ENCODE measurements around the gene SSH2.

SSH2 gene

DNA sequence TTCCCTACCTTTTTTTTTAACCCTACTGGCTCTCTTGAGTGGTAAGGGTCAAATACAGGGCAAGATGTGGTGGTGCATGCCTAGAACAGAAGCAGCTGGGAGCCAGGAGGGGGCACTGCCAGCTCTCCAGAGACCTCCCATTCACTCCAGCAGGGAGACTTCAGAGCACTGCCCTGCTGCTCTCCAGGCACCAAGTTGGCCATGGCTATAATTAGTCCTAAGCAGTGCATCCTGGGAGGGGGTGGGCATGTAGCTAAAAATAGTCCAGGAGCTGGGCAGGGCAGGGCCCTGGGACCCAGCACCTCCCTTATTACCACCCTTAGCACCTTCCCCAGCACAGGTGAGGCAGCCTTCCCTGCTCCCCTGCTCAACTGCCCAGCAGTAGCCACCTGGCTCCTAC, 310.8 kb downstream of the SSH2 start:
- DNase-seq: no peak

DNA sequence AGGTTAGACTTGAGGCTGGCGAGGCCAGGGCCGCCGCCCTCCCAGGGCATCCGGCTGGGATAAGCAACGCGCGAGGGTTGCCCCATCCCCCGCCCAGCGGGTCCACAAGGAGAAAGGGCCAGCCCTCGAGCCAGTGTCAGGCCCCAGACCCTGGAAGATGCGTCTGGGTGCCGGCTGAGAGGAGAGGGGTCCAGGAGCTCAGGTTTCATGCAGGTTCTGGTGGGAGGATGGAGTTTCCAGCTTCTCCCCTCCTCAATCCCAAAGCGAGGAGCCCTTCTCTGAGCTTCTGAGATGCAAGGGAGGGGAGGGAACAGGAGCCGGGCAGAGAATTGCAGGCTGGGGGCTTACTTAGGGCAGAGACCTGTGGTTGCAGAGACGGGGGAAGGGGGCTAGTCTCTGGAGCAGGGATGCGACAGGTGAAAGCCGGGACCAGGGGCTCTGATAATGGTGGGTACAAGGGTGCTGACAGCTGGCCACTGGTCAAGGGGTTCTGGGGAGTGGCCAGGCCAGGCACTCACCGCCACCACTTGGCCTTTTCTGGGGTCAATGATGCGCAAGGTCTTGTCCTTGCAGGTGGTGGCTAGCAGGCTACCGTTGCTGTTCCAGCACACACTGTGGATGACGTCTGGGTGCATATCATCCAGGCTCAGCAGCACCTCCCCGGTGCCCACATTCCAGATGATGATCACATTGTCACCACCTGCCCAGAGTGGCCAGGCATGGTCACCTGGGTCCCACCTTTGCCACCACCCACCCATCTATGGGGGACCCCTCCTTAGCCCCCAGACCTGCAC, 311.6 kb downstream of the SSH2 start:
- DNase-seq: no peak

DNA sequence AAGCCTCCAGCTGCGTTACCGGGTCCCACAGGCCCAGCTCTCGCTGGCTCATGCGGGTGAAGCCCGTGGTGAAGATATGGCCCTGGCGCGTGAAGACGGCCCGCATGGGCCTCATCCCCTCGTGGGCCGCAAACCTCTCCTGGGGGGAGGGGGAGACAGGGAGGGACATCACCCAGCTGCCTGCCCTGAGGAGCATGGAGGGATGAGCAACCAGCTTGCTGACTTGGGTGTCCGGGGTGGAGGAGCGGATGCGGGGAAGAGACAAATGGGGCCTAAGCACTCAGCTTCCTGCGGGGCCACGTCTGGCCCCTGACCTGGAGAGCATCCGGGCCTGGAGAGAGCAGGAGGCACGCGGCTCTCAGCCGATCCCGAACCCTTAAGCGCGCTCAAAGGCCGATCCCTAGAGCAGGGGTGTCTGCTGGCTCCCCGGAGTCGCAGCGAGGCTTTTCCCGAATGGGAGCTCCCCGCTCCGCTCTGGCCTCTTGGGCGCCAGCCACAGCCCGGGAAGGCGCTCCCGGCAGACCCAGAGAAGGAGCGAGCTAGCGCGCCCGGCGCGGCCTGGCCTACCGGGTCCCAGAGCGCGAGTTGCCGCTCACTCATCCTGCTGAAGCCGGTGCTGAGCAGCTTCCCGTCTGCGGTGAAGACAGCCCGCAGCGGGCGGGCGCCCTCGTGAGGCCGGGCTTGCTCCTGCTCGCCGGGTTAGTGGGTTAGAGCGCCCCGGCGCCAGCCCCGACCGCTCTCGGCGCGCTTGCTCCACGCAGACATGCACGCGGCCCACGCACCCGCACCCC, 312.4 kb downstream of the SSH2 start:
- DNase-seq: peak; percentile 89 to 90

DNA sequence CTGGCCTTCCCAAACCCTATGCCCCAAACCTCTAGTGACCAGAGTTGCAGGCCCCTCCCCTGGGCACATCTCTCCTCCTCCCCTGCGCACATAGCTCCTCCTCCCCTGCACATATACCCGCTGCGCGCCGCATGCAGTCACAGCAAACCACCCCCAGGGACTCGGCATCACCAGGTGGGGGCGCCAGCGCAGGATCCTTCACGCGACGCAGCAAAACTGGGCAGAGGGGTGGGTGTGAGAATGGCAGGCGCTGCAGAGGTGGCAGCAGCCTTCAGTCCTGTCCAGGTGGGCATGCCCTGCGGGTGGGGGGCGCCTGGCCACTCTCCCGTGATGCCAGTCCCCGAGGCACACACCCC, 312.9 kb downstream of the SSH2 start:
- DNase-seq: peak; percentile 91 to 92

DNA sequence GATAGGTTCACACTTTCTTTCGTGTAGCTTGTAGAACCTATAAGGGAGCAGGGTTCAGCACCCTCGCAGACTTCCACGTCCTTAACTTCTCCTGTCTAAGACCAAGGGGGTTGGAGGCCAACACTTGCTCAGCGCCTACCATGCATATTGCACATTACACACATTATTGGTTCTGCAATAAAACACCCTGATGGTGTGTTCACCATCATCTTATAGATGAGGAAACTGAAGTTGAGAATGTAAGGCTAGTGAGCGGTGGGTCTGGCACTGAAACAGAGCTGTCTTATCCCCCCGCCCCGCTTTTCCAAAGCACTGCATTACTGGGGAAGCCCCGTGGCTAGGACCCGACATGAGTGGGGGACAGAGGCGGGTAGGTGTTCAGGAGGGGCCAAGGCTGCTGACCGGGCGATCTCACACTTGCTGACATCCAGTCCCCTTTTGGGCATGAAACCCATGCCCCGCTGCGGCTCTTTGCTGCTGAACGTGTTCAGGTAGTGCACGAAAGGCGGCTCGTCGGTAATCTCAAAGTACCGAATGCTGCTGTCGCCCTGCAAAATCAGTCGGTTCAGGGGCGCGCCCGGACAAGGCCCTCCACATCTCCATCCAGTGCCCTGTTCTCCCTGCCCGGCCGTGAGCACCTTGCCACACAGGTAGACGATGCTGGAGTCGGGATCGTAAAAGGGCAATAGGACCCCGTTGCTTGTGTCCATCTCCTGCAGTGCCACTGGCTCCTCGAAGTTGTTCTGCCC, 313.6 kb downstream of the SSH2 start:
- peak in 1 of 2 donors; percentile 29 for DNase-seq

DNA sequence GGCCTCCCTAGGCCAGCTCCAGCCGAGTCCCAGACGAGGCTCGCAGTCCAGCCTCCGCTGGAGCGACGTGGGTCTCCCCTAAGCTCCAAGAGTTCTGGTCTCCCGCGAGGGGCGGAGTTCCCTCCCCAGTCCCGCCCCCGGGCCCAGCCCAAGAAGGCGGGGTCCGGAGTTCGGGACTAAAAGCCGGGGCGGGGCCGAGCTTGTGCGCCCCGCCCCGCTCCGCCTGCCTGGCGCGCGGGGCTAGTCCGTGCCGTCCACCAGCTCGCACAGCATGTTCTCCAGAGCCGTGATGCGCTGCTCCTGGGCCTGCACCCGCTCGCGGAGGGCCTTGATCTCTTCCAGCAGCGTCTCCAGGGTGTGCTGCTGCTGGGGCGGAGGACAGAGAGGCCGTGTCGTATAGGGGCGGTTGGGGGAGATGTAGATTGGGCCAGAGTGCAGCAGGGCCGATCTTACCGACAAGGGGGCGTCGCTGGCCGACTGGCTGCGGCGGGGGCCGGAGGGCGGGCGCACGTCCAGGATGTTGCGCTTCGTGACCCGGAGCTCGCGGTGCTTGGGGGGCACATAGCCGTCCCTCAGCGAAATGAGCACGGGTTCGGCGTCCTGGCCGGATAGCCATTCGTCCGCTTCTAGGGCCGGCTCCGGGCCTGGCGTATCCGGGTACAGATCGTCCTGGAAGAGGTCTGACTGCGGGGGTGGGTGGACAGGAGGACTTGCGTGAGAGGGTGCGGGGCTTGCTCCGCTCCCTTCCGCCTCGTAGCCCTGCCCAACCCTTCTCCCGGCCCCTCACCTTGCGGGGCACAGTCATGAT, 314.3 kb downstream of the SSH2 start:
- DNase-seq: peak; percentile 85

DNA sequence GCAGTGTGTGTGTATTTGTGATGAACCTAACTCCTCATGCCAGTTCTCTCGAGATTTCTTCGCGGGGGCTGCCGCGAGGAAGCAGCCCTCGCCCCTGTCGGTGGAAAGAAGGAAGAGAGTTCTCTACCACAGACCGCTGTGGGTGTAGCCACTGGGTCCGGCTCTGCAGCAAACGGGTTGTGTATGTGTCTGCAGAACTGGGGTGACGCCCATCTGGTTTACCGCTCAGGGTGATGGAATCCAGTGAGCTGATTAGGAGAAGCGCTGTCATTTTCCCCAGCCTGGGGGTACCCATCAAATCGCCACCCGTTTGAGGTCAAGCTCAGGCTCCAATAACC, 315.0 kb downstream of the SSH2 start:
- DNase-seq: peak in 1 of 2 donors; percentile 65

DNA sequence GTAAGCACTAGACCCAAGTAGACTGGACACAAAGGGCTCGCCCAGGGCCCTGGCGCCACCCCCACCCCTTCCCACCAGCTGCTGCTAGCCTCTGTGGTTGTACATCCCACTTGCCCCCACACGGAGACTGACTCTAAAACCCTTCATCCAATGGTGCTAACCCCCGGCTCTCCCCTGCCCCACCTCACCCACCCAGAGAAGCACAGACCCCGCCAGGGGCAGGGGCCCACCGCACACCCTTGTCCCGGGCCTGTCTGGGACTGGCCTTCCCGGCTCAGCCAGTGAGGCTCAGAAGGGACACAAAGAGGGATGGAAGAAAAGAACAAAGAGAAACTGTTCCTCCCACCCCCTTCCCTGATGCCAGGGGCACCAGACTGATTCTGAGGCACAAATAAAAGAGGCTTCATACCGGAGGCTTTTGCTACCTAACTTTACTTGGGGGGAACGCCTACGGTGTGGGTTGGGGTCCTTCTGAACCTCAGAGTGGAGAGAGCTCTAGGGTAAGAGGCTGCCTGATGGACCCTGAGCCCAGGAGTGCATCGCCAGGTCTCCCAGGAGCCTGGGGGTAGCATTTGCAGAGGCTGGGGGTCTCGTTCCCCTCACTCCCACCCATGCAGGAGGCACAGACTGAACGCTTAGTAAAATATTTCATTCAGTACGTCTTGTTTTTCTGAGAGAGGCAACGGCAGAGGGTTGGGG, 315.5 kb downstream of the SSH2 start:
- no peak for DNase-seq

DNA sequence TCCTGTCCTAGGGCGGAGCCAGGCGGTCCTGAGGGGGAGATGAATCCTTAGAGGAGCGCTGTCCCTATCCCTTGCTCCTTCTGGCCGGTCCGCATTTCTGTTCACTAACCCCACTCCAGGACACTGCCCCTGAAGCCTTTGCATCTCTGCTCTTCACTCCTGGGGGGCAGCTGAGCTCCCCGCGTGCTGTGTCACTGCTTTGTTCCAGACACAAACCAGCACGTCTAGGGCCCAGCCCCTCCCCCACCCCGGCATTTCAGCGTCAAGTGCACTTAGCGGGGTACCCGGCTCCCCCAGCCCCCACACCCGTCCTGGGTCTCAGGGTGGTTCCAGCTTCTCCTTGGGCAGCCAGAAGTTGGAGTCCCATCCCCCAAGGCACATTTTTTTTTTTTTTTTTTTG, 316.2 kb downstream of the SSH2 start:
- DNase-seq: no peak

DNA sequence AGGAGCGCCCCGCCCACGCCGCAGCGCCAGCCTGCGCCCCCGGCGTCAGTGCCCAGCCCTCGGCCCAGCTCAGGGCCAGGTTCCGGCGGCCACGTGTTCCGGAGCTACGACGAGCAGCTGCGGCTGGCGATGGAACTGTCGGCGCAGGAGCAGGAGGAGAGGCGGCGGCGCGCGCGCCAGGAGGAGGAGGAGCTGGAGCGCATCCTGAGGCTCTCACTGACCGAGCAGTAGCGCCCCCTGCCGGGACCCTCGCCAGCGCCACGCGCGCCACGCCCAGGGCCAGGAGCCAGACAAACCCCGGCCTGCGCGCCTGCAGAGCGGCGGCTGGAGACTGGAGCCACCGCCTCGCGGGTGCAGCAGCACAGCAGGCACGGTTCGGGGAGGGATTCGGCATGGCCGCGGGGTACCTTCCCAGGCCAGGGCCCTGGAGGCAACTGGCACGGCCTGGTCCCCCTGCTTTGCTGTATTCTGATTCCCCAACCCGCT, 316.6 kb downstream of the SSH2 start:
- DNase-seq: peak; percentile 88 to 94

DNA sequence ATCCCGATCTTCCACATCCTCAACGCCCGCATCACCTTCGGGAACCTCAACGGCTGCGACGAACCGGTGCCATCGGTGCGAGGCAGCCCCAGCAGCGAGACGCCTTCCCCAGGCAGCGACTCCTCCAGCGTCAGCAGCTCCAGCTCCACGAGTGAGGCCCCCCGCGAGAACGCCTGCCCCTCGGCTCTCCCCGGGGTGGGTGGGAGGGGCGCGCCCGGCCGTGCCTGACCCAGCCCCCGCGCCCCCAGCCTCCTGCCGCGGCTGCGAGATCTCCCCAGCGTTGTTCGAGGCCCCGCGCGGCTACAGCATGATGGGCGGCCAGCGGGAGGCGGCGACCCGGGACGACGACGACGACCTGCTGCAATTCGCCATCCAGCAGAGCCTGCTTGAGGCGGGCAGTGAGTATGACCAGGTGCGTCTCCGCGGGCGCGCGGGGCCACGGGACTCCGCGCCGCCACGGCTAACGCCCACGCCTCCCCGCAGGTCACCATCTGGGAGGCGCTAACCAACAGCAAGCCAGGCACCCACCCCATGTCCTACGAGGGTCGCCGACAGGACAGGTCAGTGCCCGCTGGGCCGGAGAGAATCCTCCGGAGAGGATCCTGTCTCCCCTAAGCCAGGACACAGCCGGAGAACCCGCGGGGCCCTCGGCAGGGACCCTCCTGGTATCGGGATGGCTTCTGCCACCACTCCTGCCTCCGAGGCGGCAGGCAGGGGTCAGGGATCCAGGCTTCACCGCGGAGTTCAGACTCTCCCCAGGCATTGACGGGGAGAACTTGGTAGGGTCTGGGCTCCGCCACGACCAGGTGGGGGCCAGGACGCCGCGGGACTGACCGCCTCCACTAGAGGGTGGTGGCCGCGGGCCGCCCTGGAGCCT, 317.4 kb downstream of the SSH2 start:
- no peak for DNase-seq

DNA sequence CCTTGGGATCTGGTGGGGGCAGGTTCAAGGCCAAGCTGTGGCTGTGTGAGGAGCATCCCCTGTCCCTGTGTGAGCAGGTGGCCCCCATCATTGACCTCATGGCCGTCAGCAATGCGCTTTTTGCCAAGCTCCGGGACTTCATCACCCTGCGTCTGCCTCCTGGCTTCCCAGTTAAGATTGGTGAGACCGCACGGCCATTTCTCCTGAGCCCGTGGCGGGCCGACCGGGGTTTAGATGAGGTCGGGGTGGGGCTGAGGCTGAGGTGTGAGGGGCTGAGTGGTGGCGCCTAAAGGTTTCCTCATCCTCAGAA, 318.0 kb downstream of the SSH2 start:
- no peak for DNase-seq

DNA sequence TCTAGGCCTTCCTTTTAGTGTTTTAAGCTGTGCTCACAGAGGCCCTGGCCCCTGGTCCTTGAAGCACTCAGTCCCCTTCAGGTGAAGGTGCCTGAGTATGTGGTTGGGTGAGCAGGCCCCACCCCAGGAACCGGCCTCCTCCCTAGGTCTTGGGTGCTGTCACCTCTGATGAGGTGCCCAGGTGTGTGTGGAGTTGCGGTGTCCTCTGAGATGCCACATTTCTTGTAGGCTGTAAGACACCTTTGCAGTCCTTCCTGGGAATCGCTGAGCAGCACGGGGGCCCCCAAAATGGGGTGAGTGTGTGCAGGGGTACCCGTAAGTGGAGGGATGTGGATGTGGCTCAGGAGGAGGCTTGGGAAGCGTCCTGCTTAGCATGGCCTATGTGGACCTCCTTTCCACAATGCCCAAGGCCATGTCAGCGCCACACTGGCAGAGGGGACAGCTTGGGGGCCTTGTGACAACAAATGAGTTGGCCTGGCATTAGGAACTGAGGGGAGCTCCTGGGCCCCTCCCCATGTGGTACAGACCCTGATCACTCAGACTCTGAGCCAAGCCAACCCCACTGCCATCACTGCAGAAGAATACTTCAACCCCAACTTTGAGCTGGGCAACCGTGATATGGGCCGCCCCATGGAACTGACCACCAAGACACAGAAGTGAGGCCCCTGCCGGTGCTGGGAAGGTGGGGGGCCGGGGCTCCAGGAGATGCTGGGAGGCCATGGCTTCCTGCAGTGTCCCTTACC, 318.5 kb downstream of the SSH2 start:
- DNase-seq: no peak

DNA sequence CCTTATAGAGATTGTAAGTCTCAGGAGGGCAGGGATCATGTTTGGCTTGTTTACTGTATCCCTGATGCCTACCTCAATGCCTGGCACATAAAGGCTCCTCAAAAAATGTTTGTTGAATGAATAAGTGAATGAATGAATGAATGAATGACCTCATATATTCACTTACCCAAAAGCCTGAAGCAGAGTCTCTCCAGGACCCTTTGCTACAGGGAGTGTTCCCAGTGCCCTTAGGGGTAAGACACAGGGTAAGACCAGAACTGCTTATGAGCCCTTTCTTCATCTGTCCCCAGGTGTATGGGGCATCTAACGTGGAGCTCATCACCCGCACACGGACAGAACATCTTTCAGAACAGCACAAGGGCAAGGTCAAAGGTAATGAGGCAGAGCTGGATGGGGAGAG, 319.6 kb downstream of the SSH2 start:
- DNase-seq: no peak

DNA sequence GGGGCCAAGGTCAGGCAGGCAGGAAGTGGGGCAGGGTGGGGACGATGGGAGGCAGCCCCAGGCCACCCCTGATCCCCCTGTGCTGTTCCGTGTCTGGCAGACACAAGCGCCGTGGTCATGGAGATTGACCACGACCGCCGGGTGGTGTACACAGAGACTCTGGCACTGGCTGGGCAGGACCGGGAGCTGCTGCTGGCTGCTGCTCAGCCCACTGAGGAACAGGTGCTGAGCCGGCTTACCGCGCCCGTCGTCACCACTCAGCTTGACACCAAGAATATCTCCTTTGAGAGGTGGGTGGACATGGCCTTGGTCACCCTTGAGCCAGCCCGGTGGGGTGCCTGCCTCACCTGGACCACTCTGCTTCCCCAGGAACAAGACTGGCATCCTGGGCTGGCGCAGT, 321.0 kb downstream of the SSH2 start:
- no peak for DNase-seq

DNA sequence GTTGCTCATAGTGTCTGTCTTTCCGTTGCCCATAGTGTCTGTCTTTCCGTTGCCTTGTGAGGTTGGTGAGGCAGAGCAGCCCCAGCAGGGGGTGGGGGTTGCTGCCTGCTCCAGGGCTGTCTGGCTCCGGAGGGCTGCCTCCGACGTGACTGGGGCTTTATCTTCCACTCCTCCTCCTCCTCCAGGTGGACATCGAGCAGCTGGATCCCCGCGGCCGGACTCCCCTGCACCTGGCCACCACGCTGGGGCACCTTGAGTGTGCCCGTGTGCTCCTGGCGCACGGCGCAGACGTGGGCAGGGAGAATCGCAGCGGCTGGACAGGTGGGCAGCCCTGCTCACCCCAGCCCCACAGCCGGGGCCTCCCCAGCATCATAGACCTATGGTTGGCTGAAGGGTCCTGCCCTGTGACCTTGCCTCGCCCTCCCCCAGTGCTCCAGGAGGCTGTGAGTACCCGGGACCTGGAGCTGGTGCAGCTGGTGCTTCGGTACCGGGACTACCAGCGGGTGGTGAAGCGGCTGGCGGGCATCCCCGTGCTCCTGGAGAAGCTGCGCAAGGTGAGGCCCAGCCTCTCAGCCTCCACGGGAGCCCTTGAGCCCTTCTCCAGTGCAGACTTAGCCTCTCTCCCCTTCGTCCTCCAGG, 322.4 kb downstream of the SSH2 start:
- DNase-seq: no peak

DNA sequence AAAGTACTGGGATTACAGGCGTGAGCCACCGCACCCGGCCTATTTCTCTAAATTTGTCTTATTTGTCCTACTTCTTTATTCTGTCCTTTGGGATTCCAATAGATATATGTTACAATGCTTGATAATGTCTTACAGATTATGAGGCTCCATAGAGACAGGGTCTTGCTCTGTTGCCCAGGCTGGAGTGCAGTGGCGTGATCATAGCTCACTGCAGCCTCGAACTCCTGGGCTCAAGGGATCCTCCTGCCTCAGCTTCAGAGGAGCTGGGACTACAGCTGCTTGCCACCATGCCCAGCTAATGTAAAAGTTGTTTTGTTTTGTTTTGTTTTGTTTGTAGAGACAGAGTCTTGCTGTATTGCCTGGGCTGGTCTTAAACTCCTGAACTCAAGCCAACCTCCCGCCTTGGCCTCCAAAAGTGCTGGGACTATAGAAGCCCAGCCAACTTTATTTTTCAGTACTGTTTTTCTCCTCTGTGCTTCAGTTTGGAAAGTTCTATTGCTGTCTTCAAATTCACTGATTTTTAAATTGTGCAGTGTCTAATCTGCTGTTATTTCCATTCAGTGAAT, 326.8 kb downstream of the SSH2 start:
- no peak for DNase-seq

DNA sequence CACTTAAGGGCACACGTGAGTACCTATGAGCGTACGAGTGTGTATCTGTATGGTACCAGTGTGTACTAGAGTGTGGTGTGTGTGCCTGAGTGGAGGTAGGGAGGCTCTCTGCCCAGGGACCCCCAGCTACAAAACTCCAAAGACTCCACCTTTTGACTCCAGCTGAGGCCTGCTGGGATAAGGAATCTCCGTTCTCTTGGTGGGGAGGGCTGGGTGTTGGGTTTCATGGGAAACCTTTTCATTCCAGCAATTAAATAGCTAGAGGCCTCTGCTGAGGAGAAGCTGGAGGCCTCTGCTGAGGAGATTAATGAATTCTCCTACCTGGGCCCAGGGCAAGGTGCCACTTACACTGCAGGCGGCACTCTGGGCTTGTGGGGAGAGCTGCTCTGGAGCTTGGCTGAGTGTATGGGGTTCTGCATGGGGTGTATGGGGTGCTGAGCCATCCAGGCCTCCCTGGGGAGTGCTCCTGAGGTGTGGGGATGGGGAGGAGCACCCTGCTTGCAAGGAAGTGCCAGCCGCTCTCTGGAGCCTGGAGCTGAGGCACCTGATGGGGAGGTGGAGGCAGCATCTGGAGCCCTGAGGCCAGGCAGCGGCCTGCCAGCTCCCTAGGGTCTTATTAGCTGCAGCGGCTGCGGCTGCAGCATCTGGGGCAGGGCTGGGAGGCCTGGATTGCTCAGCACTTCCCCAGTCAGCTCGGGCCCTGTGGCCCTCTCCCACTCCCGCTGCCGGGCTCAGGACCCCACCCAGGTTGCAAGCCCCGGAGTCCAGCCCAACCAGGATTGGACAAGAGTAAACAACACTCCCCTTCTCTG, 332.5 kb downstream of the SSH2 start:
- DNase-seq: no peak

DNA sequence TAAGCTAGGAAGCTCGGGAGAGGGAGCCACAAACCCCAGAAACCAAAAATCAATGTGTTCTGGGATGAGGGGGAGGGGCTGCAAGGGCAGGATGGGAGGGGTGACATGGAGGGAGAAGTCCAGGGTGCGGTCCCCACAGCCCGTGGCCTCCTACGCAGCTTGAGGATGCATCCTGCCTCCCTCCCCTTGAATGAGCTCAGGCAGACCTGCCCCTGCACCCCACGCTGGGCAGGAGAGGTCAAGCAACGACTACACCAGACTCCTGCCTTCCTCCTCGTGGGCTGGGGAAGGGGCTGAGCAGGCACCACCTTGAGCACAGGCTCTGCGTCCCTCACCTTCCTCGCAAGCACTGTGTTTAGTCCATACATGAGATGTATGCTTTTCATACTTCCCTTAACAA, 333.2 kb downstream of the SSH2 start:
- DNase-seq: no peak
